ENCODE data around the gene PLA2G2F.
A peak's percentile ranks its signal among the peaks of the same experiment; 100 is the strongest.

Gene PLA2G2F

GRCh38 chr1:20160034-20160433 is 20.9 kb downstream of the PLA2G2F start:
- peaks cover 35% of the 10 kb centered on the region for H3K9me3 Mint-ChIP-seq
- H3K4me3 Mint-ChIP-seq: no peak overlapping the region
- DNase-seq: no peak
- H3K4me1 Mint-ChIP-seq: no peaks in the 10 kb centered on the region
- no peaks in the 10 kb centered on the region for H3K36me3 Mint-ChIP-seq
- CTCF ChIA-PET: interaction anchor here (1.3 to 10.2 kb wide), 3 partner anchors 20 to 35 kb away, joined by 3 to 146 read pairs (median 25); no protein-coding TSS in a partner anchor
- H3K27me3 Mint-ChIP-seq: peaks cover 36% of the 10 kb centered on the region
- H3K27ac Mint-ChIP-seq: no peak overlapping the region

- Mint-ChIP-seq H3K9me3 (peaks cover 29% of the 10 kb centered on the region), H3K4me1 (no peaks in the 10 kb centered on the region), H3K36me3 (peaks cover 3% of the 10 kb centered on the region), H3K27me3 (peaks cover 57% of the 10 kb centered on the region), H3K27ac (no peak overlapping the region), H3K4me3 (no peak overlapping the region)
- CTCF ChIA-PET: interaction anchor here (1.0 to 10.2 kb wide), 5 partner anchors 13 to 330 kb away, joined by 3 to 146 read pairs (median 3); no protein-coding TSS in a partner anchor
- DNase-seq: no peak
Observed at GRCh38 chr1:20164694-20165202, 25.6 kb downstream of the PLA2G2F start.

DNA sequence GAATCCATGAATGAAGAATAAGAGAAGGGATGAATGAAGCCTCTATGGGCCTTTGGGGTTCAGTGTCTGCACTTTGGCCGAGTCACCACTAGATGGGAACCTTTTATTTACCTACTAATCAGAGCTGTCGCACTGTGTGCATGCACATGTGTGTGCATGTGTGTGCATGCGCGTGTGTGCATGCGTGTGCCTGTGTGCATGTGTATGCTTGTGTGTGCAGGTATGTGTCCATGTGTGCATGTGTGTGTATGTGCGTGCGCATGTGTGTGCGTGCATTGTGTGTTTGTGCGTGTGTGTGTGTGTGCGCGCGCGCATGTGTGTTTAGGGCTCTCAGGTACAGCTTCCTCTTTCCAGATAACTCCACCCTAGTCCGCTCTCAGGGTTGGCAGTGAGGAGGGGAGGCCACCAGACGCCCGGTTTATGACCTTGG is 26.4 kb downstream of the PLA2G2F start:
- Mint-ChIP-seq H3K27me3 (peaks cover 57% of the 10 kb centered on the region), H3K27ac (no peak overlapping the region), H3K9me3 (peaks cover 21% of the 10 kb centered on the region), H3K4me3 (no peak overlapping the region), H3K4me1 (no peaks in the 10 kb centered on the region), H3K36me3 (peaks cover 3% of the 10 kb centered on the region)
- CTCF ChIA-PET: interaction anchor here (1.0 to 10.2 kb wide), 5 partner anchors 14 to 51 kb away, joined by 3 to 146 read pairs (median 7); no protein-coding TSS in a partner anchor
- DNase-seq: peak; percentile 50

DNA sequence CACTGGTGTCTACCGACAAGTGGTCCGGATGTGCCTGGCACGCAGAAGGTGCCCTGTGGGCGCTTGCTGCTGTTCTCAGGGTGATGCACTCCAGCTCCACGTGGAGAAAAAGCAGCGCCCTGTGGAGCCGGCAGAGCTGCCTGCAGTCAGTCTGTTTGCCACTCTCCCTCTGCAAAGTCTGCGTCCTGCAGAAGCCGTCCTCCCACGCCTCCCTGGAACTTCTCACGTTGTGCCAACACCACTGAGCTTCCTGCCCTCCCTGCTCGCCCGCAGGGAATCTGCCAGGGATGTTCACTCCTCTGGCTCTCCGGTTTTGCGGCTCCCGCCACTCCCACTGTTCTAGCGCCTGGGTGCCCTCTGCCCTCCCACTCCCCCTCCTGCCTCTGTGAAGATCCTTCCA is 26.9 kb downstream of the PLA2G2F start:
- Mint-ChIP-seq H3K27ac (no peak overlapping the region), H3K27me3 (peaks cover 53% of the 10 kb centered on the region), H3K36me3 (peaks cover 3% of the 10 kb centered on the region), H3K4me1 (peaks cover under 1% of the 10 kb centered on the region), H3K9me3 (peaks cover 16% of the 10 kb centered on the region), H3K4me3 (no peak overlapping the region)
- no peak for DNase-seq
- CTCF ChIA-PET: interaction anchor here (1.0 to 10.2 kb wide), 5 partner anchors 14 to 50 kb away, joined by 3 to 146 read pairs (median 7); no protein-coding TSS in a partner anchor

- DNase-seq: no peak
- no peak overlapping the region for H3K27ac Mint-ChIP-seq
- H3K27me3 Mint-ChIP-seq: peaks cover 44% of the 10 kb centered on the region
- H3K4me3 Mint-ChIP-seq: no peak overlapping the region
- H3K36me3 Mint-ChIP-seq: peaks cover 3% of the 10 kb centered on the region
- peaks cover 10% of the 10 kb centered on the region for H3K9me3 Mint-ChIP-seq
- CTCF ChIA-PET: interaction anchor here (0.6 to 10.2 kb wide), 4 partner anchors 13 to 338 kb away, joined by 3 to 146 read pairs (median 5); no protein-coding TSS in a partner anchor
- peaks cover 9% of the 10 kb centered on the region for H3K4me1 Mint-ChIP-seq
Observed at GRCh38 chr1:20167126-20167525, 28.0 kb downstream of the PLA2G2F start.

- CTCF ChIA-PET: interaction anchor here (1.5 to 10.2 kb wide), 2 partner anchors 26 to 44 kb away, joined by 3 to 146 read pairs; no protein-coding TSS in a partner anchor
- peaks cover 15% of the 10 kb centered on the region for H3K4me1 Mint-ChIP-seq
- DNase-seq: no peak
- no peak overlapping the region for H3K4me3 Mint-ChIP-seq
- peaks cover 8% of the 10 kb centered on the region for H3K9me3 Mint-ChIP-seq
- H3K27ac Mint-ChIP-seq: no peak overlapping the region
- H3K27me3 Mint-ChIP-seq: peaks cover 35% of the 10 kb centered on the region
- peaks cover 3% of the 10 kb centered on the region for H3K36me3 Mint-ChIP-seq
Observed at GRCh38 chr1:20168564-20169491, 29.7 kb downstream of the PLA2G2F start.

GRCh38 chr1:20169932-20170331 is 30.8 kb downstream of the PLA2G2F start:
- no peak overlapping the region for H3K4me3 Mint-ChIP-seq
- H3K27ac Mint-ChIP-seq: no peak overlapping the region
- H3K4me1 Mint-ChIP-seq: peaks cover 17% of the 10 kb centered on the region
- H3K36me3 Mint-ChIP-seq: peaks cover 3% of the 10 kb centered on the region
- peaks cover 6% of the 10 kb centered on the region for H3K9me3 Mint-ChIP-seq
- H3K27me3 Mint-ChIP-seq: peaks cover 26% of the 10 kb centered on the region
- no peak for DNase-seq
- CTCF ChIA-PET: interaction anchor here (1.5 to 10.2 kb wide), 2 partner anchors 25 to 43 kb away, joined by 3 to 146 read pairs; no protein-coding TSS in a partner anchor

GRCh38 chr1:20172033-20172590 is 33.0 kb downstream of the PLA2G2F start:
- Mint-ChIP-seq H3K27me3 (peaks cover 13% of the 10 kb centered on the region), H3K27ac (no peak overlapping the region), H3K4me1 (peaks cover 21% of the 10 kb centered on the region), H3K9me3 (no peaks in the 10 kb centered on the region), H3K4me3 (no peak overlapping the region), H3K36me3 (no peaks in the 10 kb centered on the region)
- CTCF ChIA-PET: interaction anchor here (1.0 to 3.7 kb wide), 4 partner anchors 8 to 189 kb away, joined by 3 to 28 read pairs (median 4); no protein-coding TSS in a partner anchor
- no peak for DNase-seq

- CTCF ChIA-PET: no interaction called here
- Mint-ChIP-seq H3K4me3 (no peak overlapping the region), H3K36me3 (peaks cover 4% of the 10 kb centered on the region), H3K27ac (no peak overlapping the region), H3K4me1 (peaks cover 21% of the 10 kb centered on the region), H3K27me3 (peaks cover 22% of the 10 kb centered on the region), H3K9me3 (peaks cover 7% of the 10 kb centered on the region)
- DNase-seq: no peak
Observed at GRCh38 chr1:20174937-20175666, 36.0 kb downstream of the PLA2G2F start.

DNA sequence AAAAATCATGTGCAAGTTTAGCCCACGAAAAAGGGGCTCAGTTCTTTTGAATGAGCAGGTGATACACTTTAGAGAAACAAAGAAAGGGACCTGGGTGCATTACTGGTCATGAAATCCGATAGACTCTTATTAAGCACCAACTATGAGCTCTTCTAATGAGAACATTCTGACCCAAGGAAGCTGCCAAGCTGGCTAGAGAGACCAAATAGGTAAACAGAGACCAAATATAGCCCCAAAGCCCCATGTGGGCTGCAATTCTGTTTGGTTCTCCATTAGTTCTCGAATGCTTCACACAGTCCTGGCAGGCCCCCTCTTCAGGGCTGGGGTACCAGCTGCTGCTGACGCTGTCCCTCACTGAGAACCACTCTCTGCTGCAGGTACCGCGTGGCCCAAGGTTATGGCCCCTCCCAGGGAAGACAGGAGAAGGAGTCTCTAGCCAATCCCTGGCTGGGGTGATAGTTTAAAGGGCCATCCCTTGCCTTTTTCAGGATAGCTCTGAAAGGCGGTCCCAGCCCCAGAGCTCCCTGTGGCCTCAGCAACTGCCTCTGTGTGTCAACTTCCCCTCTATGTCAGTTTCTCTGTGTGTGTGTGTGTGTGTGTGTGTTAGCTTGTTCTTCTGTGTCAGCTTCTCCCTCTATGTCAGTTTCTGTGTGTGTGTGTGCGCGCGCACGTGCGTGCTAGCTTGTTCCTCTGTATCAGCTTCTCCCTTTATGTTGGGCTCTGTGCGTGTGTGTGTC is 39.7 kb downstream of the PLA2G2F start:
- Mint-ChIP-seq H3K4me3 (no peak overlapping the region), H3K4me1 (peaks cover 13% of the 10 kb centered on the region), H3K9me3 (peaks cover 9% of the 10 kb centered on the region), H3K27me3 (peaks cover 37% of the 10 kb centered on the region), H3K36me3 (peaks cover 6% of the 10 kb centered on the region), H3K27ac (no peak overlapping the region)
- CTCF ChIA-PET: interaction anchor here (1.2 to 5.1 kb wide), 3 partner anchors 8 to 16 kb away, joined by 4 to 32 read pairs (median 5); no protein-coding TSS in a partner anchor
- no peak for DNase-seq

DNA sequence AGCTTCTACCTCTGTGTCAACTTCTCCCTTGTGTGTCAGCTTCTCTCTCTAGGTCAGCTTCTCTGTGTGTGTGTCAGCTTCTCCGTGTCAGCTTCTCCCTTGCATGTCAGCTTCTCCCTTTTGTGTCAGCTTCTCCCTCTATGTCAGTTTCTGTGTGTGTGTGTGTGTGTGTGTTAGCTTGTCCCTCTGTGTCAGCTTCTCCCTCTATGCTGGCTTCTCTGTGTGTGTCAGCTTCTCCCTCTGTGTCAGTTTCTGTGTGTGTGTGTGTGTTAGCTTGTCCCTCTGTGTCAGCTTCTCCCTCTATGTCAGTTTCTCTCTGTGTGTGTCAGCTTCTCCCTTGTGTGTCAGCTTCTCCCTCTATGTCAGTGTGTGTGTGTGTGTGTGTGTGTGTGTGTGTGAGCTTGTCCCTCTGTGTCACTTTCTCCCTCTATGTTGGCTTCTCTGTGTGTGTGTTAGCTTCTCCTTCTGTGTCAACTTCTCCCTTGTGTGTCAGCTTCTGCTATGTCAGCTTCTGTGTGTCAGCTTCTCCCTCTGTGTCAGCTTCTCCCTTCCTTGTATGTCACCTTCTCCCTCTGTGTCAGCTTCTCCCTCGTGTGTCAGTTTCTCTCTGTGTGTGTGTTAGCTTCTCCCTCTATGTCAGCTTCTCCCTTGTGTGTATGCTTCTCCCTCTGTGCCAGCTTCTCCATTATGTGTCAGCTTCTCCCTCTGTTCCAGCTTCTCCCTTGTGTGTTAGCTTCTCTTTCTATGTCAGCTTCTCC is 40.4 kb downstream of the PLA2G2F start:
- DNase-seq: no peak
- H3K4me1 Mint-ChIP-seq: peaks cover 21% of the 10 kb centered on the region
- H3K4me3 Mint-ChIP-seq: no peak overlapping the region
- CTCF ChIA-PET: interaction anchor here (1.1 to 5.1 kb wide), 6 partner anchors 8 to 20 kb away, joined by 3 to 32 read pairs (median 4); no protein-coding TSS in a partner anchor
- H3K9me3 Mint-ChIP-seq: peaks cover 9% of the 10 kb centered on the region
- peaks cover 45% of the 10 kb centered on the region for H3K27me3 Mint-ChIP-seq
- H3K27ac Mint-ChIP-seq: no peak overlapping the region
- peaks cover 6% of the 10 kb centered on the region for H3K36me3 Mint-ChIP-seq

DNA sequence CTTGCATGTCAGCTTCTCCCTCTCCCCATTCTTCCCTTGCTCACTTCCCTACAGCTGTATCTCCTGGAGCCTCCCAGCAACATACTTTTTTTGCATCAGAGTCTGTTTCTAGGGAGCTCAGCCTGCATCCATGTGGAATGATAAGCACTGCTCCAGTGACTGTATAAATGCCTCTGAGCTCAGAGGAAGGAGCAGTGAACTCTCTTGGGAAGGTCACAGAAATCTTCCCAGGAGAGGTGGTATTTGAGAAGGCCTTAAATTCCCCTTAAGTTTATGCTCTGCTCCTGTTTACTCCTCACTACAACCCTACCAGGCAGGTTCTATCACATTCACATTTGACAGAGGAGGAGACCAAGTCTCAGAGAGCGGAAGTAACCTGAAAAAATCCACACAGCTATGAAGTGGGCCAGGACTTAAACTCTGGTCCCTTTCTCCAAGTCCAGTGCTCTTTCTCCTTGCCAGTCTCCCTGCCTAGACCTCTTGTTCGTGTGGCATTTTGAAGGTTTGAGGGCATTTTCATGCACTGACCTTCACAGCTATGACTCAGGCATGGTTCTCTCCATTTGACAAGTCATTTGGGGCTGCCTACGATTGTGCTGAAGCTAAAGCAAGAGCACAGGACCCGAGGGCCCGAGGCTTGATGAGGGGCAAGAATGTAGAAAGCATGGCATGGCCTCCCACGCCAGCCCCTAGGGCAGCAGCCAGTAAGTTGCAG is 41.2 kb downstream of the PLA2G2F start:
- Mint-ChIP-seq H3K4me1 (peaks cover 22% of the 10 kb centered on the region), H3K27me3 (peaks cover 46% of the 10 kb centered on the region), H3K9me3 (peaks cover 9% of the 10 kb centered on the region), H3K4me3 (no peak overlapping the region), H3K36me3 (peaks cover 6% of the 10 kb centered on the region), H3K27ac (no peak overlapping the region)
- DNase-seq: no peak
- CTCF ChIA-PET: interaction anchor here (1.0 to 5.1 kb wide), 7 partner anchors 8 to 315 kb away, joined by 3 to 32 read pairs (median 4); no protein-coding TSS in a partner anchor

Measured in activated naive CD4-positive, alpha-beta T cell treated with anti-CD3 and anti-CD28 coated beads, Interleukin-2, amount 10 ng/mL, durations not matched to agents 7 days and 5 days (primary cell).